Activated B cell treated with CpG ODN at 0.5 μM for 24 hours (primary cell): ENCODE measurements around the gene DISP1. TPM values are rescaled to one million over a fixed set of nuclear protein-coding genes. Genes with fewer than 3 reads are reported as not detected.
A peak's percentile ranks its signal among the peaks of the same experiment; 100 is the strongest.
"Not testable (repeated sequence)": the region's sequence is repeated elsewhere in the genome, so short reads cannot be mapped to it uniquely, and the experiment has no call there.

Experiments
- ATAC-seq: fragments of 200-7000 bp; cut with Tn5 transposase; one replicate; pipeline ENCODE4 v1.10.0; 2021; ENCODE audit warnings: low read depth, mild to moderate bottlenecking, moderate library complexity
- CTCF ChIA-PET: fragments of 350-600 bp; sonication (Branson Sonifier 250); formaldehyde crosslinking; loops from one replicate; lab custom pipeline; 2021; ENCODE audit warnings: antibody characterized with exemption; lab: Charles Lee
- POLR2A ChIA-PET: fragments of 350-600 bp; sonication (Branson Sonifier 250); formaldehyde crosslinking; loops from one replicate; lab custom pipeline; 2021; ENCODE audit warnings: antibody characterized with exemption; lab: Charles Lee
- DNase-seq: peaks from one replicate; pipeline ENCODE4 v3.0.0; 2022
- H3K27ac Mint-ChIP-seq: one replicate; pipeline ENCODE4 v1.8.0; 2020; ENCODE audit warnings: mixed read lengths
- H3K27me3 Mint-ChIP-seq: one replicate; pipeline ENCODE4 v1.8.0; 2021; ENCODE audit warnings: mixed read lengths
- H3K36me3 Mint-ChIP-seq: one replicate; pipeline ENCODE4 v1.8.0; 2021; ENCODE audit warnings: low read depth, mixed read lengths
- H3K4me1 Mint-ChIP-seq: one replicate; pipeline ENCODE4 v1.8.0; 2021; ENCODE audit warnings: mixed read lengths
- H3K4me3 Mint-ChIP-seq: one replicate; pipeline ENCODE4 v1.8.0; 2020; ENCODE audit warnings: mild to moderate bottlenecking, mixed read lengths
- H3K9me3 Mint-ChIP-seq: one replicate; pipeline ENCODE4 v1.8.0; 2020; ENCODE audit warnings: mixed read lengths
- CTCF ChIP-seq: fragments of 200-600 bp; IDR thresholded peaks from one replicate; pipeline ENCODE4 v1.8.0; 2022; ENCODE audit warnings: antibody characterized with exemption, mild to moderate bottlenecking
- intact Hi-C: fragments of 100-400 bp; cut with micrococcal nuclease; formaldehyde crosslinking; loops from one replicate; pipeline ENCODE4 v1.15.1; 2024
- total RNA-seq: library from RNA; stranded (reverse); gene quantifications from 2 replicates; pipeline ENCODE4 v1.2.3, GENCODE V29; 2022

Gene DISP1
- total RNA-seq, 1 donor from 2014 or later: 5.1 TPM

- intact Hi-C loops: no loop called here
- no peak for DNase-seq
- Mint-ChIP-seq H3K27ac (no peak overlapping the region), H3K36me3 (peaks cover under 1% of the 10 kb centered on the region), H3K4me3 (no peak overlapping the region), H3K27me3 (no peaks in the 10 kb centered on the region), H3K4me1 (no peaks in the 10 kb centered on the region), H3K9me3 (no peaks in the 10 kb centered on the region)
- no peak for TF ChIP-seq CTCF
- ChIA-PET POLR2A (no interaction called here), CTCF (no interaction called here)
- no peak for ATAC-seq
These were observed 29.6 kb downstream of the DISP1 start for GRCh38 chr1:222844411-222844779.

- POLR2A ChIA-PET: no interaction called here
- no peaks in the 10 kb centered on the region for H3K36me3 Mint-ChIP-seq
These were observed 30.9 kb downstream of the DISP1 start for GRCh38 chr1:222845763-222846162.

GRCh38 chr1:222850550-222850949 is 35.7 kb downstream of the DISP1 start:
- ATAC-seq, intact Hi-C loops: not testable (repeated sequence)

More at GRCh38 chr1:222845763-222846162, 30.9 kb downstream of the DISP1 start:
- ATAC-seq (no peak), DNase-seq (no peak)
- Mint-ChIP-seq H3K27me3 (no peaks in the 10 kb centered on the region), H3K4me3 (no peak overlapping the region), H3K4me1 (no peaks in the 10 kb centered on the region), H3K27ac (no peak overlapping the region), H3K9me3 (no peaks in the 10 kb centered on the region)
- CTCF ChIA-PET: no interaction called here
- no peak for TF ChIP-seq CTCF
- intact Hi-C loops: no loop called here

GRCh38 chr1:222852326-222852725 is 37.5 kb downstream of the DISP1 start:
- TF ChIP-seq CTCF: no peak
- Mint-ChIP-seq H3K27me3 (no peaks in the 10 kb centered on the region), H3K9me3 (peaks cover 6% of the 10 kb centered on the region), H3K36me3 (peaks cover 25% of the 10 kb centered on the region), H3K4me3 (no peak overlapping the region), H3K4me1 (no peaks in the 10 kb centered on the region), H3K27ac (no peak overlapping the region)
- POLR2A ChIA-PET: no interaction called here
- intact Hi-C loops: no loop called here
- no peak for ATAC-seq
- DNase-seq: no peak
- CTCF ChIA-PET: no interaction called here

More at GRCh38 chr1:222850550-222850949, 35.7 kb downstream of the DISP1 start:
- H3K4me1 Mint-ChIP-seq, DNase-seq, H3K9me3 Mint-ChIP-seq, H3K4me3 Mint-ChIP-seq, CTCF ChIA-PET, H3K27me3 Mint-ChIP-seq, POLR2A ChIA-PET: not testable (repeated sequence)
- H3K27ac Mint-ChIP-seq: peak overlapping the region; percentile 25
- peaks cover 21% of the 10 kb centered on the region for H3K36me3 Mint-ChIP-seq

GRCh38 chr1:222861062-222861461 is 46.2 kb downstream of the DISP1 start:
- Mint-ChIP-seq H3K27me3 (no peaks in the 10 kb centered on the region), H3K27ac (peak overlapping the region; percentile 9), H3K36me3 (peaks cover 16% of the 10 kb centered on the region), H3K4me3 (no peak overlapping the region), H3K9me3 (peaks cover 16% of the 10 kb centered on the region), H3K4me1 (peaks cover 7% of the 10 kb centered on the region)
- ChIA-PET CTCF (no interaction called here), POLR2A (no interaction called here)
- intact Hi-C loops: no loop called here
- TF ChIP-seq CTCF: no peak
- no peak for DNase-seq
- no peak for ATAC-seq

Other genes starting within 250 kb of the DISP1 start
- gene TAF1A, start 225.1 kb upstream of the DISP1 start, total RNA-seq: 15.2 and 19.1 TPM in 2 replicates
- 58.8 and 83.1 TPM in 2 replicates for gene MIA3, start 196.9 kb upstream of the DISP1 start, total RNA-seq
- 50.4 and 54.3 TPM in 2 replicates for gene AIDA, start 102.5 kb upstream of the DISP1 start, total RNA-seq
- gene BROX, start 102.5 kb upstream of the DISP1 start, total RNA-seq: 27.8 and 34.6 TPM in 2 replicates
- gene FAM177B, start 77.8 kb upstream of the DISP1 start, total RNA-seq: 3.5 and 3.8 TPM in 2 replicates